B cell (primary cell): Measurements from ENCODE around the gene APOL3. TPM values are rescaled to one million over a fixed set of nuclear protein-coding genes. Genes with fewer than 3 reads are reported as not detected.
"Not testable (repeated sequence)": the region's sequence is repeated elsewhere in the genome, so short reads cannot be mapped to it uniquely, and the experiment has no call there.

Source experiments
- ATAC-seq: fragments of 200-7000 bp; cut with Tn5 transposase; one replicate; pipeline ENCODE4 v1.10.0; 2021; ENCODE audit warnings: low read depth, mild to moderate bottlenecking, moderate number of reproducible peaks, moderate library complexity
- CTCF ChIA-PET: fragments of 350-600 bp; sonication (Branson Sonifier 250); formaldehyde crosslinking; loops from one replicate; lab custom pipeline; 2021; ENCODE audit warnings: antibody characterized with exemption, inconsistent platforms; lab: Charles Lee
- POLR2A ChIA-PET: fragments of 350-600 bp; sonication (Branson Sonifier 250); formaldehyde crosslinking; loops from one replicate; lab custom pipeline; 2021; ENCODE audit warnings: antibody characterized with exemption; lab: Charles Lee
- DNase-seq: peaks from one replicate; pipeline ENCODE4 v3.0.0; 2013
- H2AFZ ChIP-seq: 2 replicates; pipeline ENCODE4 v1.6.1; 2012; ENCODE audit warnings: mild to moderate bottlenecking, low read depth, low read length; ENCODE audit not compliant: insufficient read depth, poor library complexity, severe bottlenecking
- H3K27ac ChIP-seq, 2 donors: 1 replicate in 1 of 2; 2 replicates in 1 of 2; pipeline ENCODE4 v1.5.1; 2012 to 2013; ENCODE audit warnings: low read length in 2 of 2, mild to moderate bottlenecking in 2 of 2, moderate library complexity in 1 of 2
- H3K27me3 ChIP-seq, 4 experiments: fragments of 200-600 bp in 1 of 4; sonication (generic) in 1 of 4; replicated peaks in 1 of 4; 1 replicate in 2 of 4; 2 replicates in 2 of 4; pipeline versions ENCODE4 v1.6.1 to v1.7.0; 2013 to 2016; ENCODE audit warnings: low read length in 3 of 4, mild to moderate bottlenecking in 2 of 4, mixed read lengths in 1 of 4, moderate library complexity in 1 of 4; ENCODE audit not compliant: insufficient read depth in 4 of 4, control insufficient read depth in 3 of 4; ENCODE audit errors: control extremely low read depth in 1 of 4
- H3K36me3 ChIP-seq, 2 experiments: replicated peaks in 1 of 2; 1 replicate in 1 of 2; 2 replicates in 1 of 2; pipeline versions ENCODE4 v1.6.1 to v1.7.1; 2013; ENCODE audit warnings: low read length in 1 of 2; ENCODE audit not compliant: insufficient read depth in 2 of 2, control insufficient read depth in 1 of 2; ENCODE audit errors: control extremely low read depth in 1 of 2, extremely low read depth in 1 of 2
- H3K4me1 ChIP-seq, 2 donors: fragments of 200-600 bp in 1 of 2; sonication (generic) in 1 of 2; 1 replicate in 1 of 2; 2 replicates in 1 of 2; pipeline versions ENCODE4 v1.5.1 to v1.6.1; 2013 to 2017; ENCODE audit warnings: low read length in 2 of 2; ENCODE audit not compliant: control insufficient read depth in 2 of 2, insufficient read depth in 2 of 2
- H3K4me2 ChIP-seq: replicated peaks from 2 replicates; pipeline ENCODE3; 2012; ENCODE audit warnings: mild to moderate bottlenecking, low read depth, low read length; ENCODE audit not compliant: poor library complexity, severe bottlenecking
- H3K4me3 ChIP-seq, 5 experiments: fragments of 200-600 bp in 1 of 5; sonication (generic) in 1 of 5; 1 replicate in 3 of 5; 2 replicates in 2 of 5; pipeline versions ENCODE4 v1.5.1 to v1.7.0; 2011 to 2016; ENCODE audit warnings: low read length in 4 of 5, mild to moderate bottlenecking in 4 of 5, low read depth in 2 of 5, control low read depth in 1 of 5, moderate library complexity in 1 of 5; ENCODE audit not compliant: insufficient read depth in 1 of 5; ENCODE audit errors: control extremely low read depth in 1 of 5, extremely low read depth in 1 of 5
- H3K79me2 ChIP-seq: fragments of 200-600 bp; sonication (generic); one replicate; pipeline ENCODE4 v1.6.0; 2016; ENCODE audit warnings: low read length; ENCODE audit not compliant: control insufficient read depth, insufficient read depth
- H3K9ac ChIP-seq: fragments of 200-600 bp; sonication (generic); 2 replicates; pipeline ENCODE4 v1.6.1; 2017; ENCODE audit warnings: mild to moderate bottlenecking, low read length, moderate library complexity
- H3K9me3 ChIP-seq, 3 donors: one replicate each; pipeline versions ENCODE4 v1.6.1 to v1.7.1; 2013; ENCODE audit warnings: low read length in 2 of 3; ENCODE audit not compliant: control insufficient read depth in 2 of 3, insufficient read depth in 1 of 3; ENCODE audit errors: control extremely low read depth in 1 of 3
- H4K20me1 ChIP-seq: 2 replicates; pipeline ENCODE4 v1.6.0; 2012; ENCODE audit warnings: mild to moderate bottlenecking, low read length; ENCODE audit not compliant: insufficient read depth, control insufficient read depth, poor library complexity, severe bottlenecking
- H3K27ac Mint-ChIP-seq: one replicate; pipeline ENCODE4 v1.8.0; 2021; ENCODE audit warnings: mixed read lengths
- H3K27me3 Mint-ChIP-seq: one replicate; pipeline ENCODE4 v1.8.0; 2021; ENCODE audit warnings: mixed read lengths
- H3K4me1 Mint-ChIP-seq: one replicate; pipeline ENCODE4 v1.8.0; 2021; ENCODE audit warnings: mixed read lengths
- H3K4me3 Mint-ChIP-seq: one replicate; pipeline ENCODE4 v1.8.0; 2021; ENCODE audit warnings: mixed read lengths
- H3K9me3 Mint-ChIP-seq: one replicate; pipeline ENCODE4 v1.8.0; 2022; ENCODE audit warnings: mixed read lengths; ENCODE audit not compliant: insufficient read depth
- CTCF ChIP-seq: fragments of 200-600 bp; IDR thresholded peaks from one replicate; pipeline ENCODE4 v1.8.0; 2022; ENCODE audit warnings: antibody characterized with exemption, mild to moderate bottlenecking
- EZH2 ChIP-seq: IDR thresholded peaks from 2 replicates; pipeline ENCODE4 v1.6.1; 2012; ENCODE audit warnings: borderline replicate concordance, low read depth, mild to moderate bottlenecking, moderate library complexity, low read length; ENCODE audit not compliant: insufficient read depth, poor library complexity, severe bottlenecking
- WGBS: methylation state at CpG from one replicate; pipeline ENCODE4 v1.1.5; 2013; ENCODE audit warnings: missing lambda C conversion rate; ENCODE audit not compliant: insufficient coverage; 5-methylcytosine and 5-hydroxymethylcytosine counted together
- intact Hi-C: fragments of 100-400 bp; cut with micrococcal nuclease; formaldehyde crosslinking; loops from one replicate; pipeline ENCODE4 v1.10.0; 2022
- polyA plus RNA-seq: library from polyadenylated mRNA; depleted of rRNA; stranded (reverse); fragments of >200 nt; gene quantifications from 2 replicates; pipeline ENCODE4 v1.2.3, GENCODE V29; 2012
- total RNA-seq, 2 donors: library from RNA; stranded (reverse); fragments of 120-200 nt in 1 of 2; gene quantifications; 1 replicate in 1 of 2; 2 replicates in 1 of 2; pipeline versions ENCODE4 v1.2.3 to v1.2.4, GENCODE V29; 2013 to 2022

The APOL3 gene
- total and polyA plus RNA-seq, 2 donors (not counting 1 experiment from before 2014, with no cell fraction given) = 55.0 to 97.2 TPM

GRCh38 chr22:36192542-36192941 is 32.0 kb upstream of the APOL3 start:
- Mint-ChIP-seq H3K4me1 (peaks cover 9% of the 10 kb centered on the region), H3K27me3 (peaks cover 5% of the 10 kb centered on the region), H3K27ac (no peak overlapping the region), H3K4me3 (no peak overlapping the region), H3K9me3 (no peaks in the 10 kb centered on the region)
- H3K9me3 ChIP-seq = no peaks in the 10 kb centered on the region
- POLR2A ChIA-PET = no interaction called here
- peaks cover 0 to 3% (median 0%) of the 10 kb centered on the region in 4 experiments for H3K27me3 ChIP-seq
- no peak overlapping the region for H3K4me2 ChIP-seq
- 76% methylated on average over 4 of the region's 4 CpGs for WGBS
- H3K79me2 ChIP-seq = no peaks in the 10 kb centered on the region
- H3K4me1 ChIP-seq = peaks cover 5 to 6% of the 10 kb centered on the region in 2 donors
- H3K36me3 ChIP-seq = no peaks in the 10 kb centered on the region
- CTCF ChIA-PET = interaction anchor here (1.3 kb wide), 1 partner anchor 85 kb away, joined by 3 read pairs; no protein-coding TSS in a partner anchor
- intact Hi-C loops = no loop called here
- DNase-seq (no peak), ATAC-seq (no peak)
- H4K20me1 ChIP-seq = no peaks in the 10 kb centered on the region
- TF ChIP-seq CTCF (no peak), EZH2 (no peak)
- H2AFZ ChIP-seq = no peak overlapping the region
- no peak overlapping the region for H3K9ac ChIP-seq
- no peak overlapping the region for H3K27ac ChIP-seq
- H3K4me3 ChIP-seq = no peak overlapping the region

- no peaks in the 10 kb centered on the region for H3K9me3 ChIP-seq
- H3K9me3 Mint-ChIP-seq = no peaks in the 10 kb centered on the region
- no peaks in the 10 kb centered on the region for H3K36me3 ChIP-seq
- no peak overlapping the region for H3K4me3 ChIP-seq
- no peak overlapping the region for H2AFZ ChIP-seq
- WGBS = 84% methylated on average over 17 of the region's 17 CpGs
- ChIA-PET CTCF (interaction anchor here (1.0 kb wide), 1 partner anchor 296 kb away, joined by 6 read pairs; no protein-coding TSS in a partner anchor), POLR2A (no interaction called here)
- H3K9ac ChIP-seq = no peak overlapping the region
- TF ChIP-seq EZH2 (no peak), CTCF (no peak)
- H3K4me2 ChIP-seq = no peak overlapping the region
- H3K27ac ChIP-seq = no peak overlapping the region
- H3K4me3 Mint-ChIP-seq = no peak overlapping the region
- H3K4me1 Mint-ChIP-seq = peaks cover 1% of the 10 kb centered on the region
- no peaks in the 10 kb centered on the region for H3K4me1 ChIP-seq
- no peak overlapping the region for H3K27ac Mint-ChIP-seq
- H4K20me1 ChIP-seq = no peaks in the 10 kb centered on the region
- intact Hi-C loops = no loop called here
- ATAC-seq = no peak
- peaks cover 5% of the 10 kb centered on the region for H3K27me3 Mint-ChIP-seq
- no peaks in the 10 kb centered on the region for H3K79me2 ChIP-seq
- DNase-seq = no peak
- peaks cover 0 to 3% (median 0%) of the 10 kb centered on the region in 4 experiments for H3K27me3 ChIP-seq
Measured at GRCh38 chr22:36191106-36191836, 30.7 kb upstream of the APOL3 start.

- CTCF ChIA-PET = interaction anchor here (1.3 kb wide), 1 partner anchor 9 kb away, joined by 3 read pairs; no protein-coding TSS in a partner anchor
- DNase-seq, H4K20me1 ChIP-seq, H3K27me3 Mint-ChIP-seq, H3K4me3 ChIP-seq, H3K27me3 ChIP-seq, POLR2A ChIA-PET, H3K4me2 ChIP-seq, H3K27ac ChIP-seq, H3K4me1 ChIP-seq, H2AFZ ChIP-seq, H3K9me3 ChIP-seq, ATAC-seq, H3K9ac ChIP-seq, H3K79me2 ChIP-seq, H3K9me3 Mint-ChIP-seq, H3K4me3 Mint-ChIP-seq, H3K4me1 Mint-ChIP-seq, H3K36me3 ChIP-seq, H3K27ac Mint-ChIP-seq, intact Hi-C loops: not testable (repeated sequence)
- WGBS = 97% methylated on average over 3 of the region's 6 CpGs
Measured at GRCh38 chr22:36187862-36188261, 27.3 kb upstream of the APOL3 start.
